ENCODE data around the gene SDK1. TPM values are rescaled to one million over a fixed set of nuclear protein-coding genes. Genes with fewer than 3 reads are reported as not detected.
A peak's percentile ranks its signal among the peaks of the same experiment; 100 is the strongest.

The SDK1 gene
- total and polyA plus RNA-seq, 2 of the 8 experiments (the other 6 are each of a cell fraction or from before 2014, with no cell fraction given) = 3.3 to 7.2 TPM

- no peak for FAIRE-seq
- Histone ChIP-seq H2AFZ (ENCODE audit: low read length) (no peak overlapping the region), H3K56ac (replicated peaks; ENCODE audit: insufficient read length, low read depth, low read length) (no peak overlapping the region), H3K9me3 (ENCODE audit: insufficient read depth in 2 of 2, low read depth in 1 of 2, low read length in 1 of 2) (no peaks in the 10 kb centered on the region), H3K27ac (ENCODE audit: low read depth, low read length) (no peak overlapping the region), H3K23me2 (ENCODE audit: low read depth, low read length) (no peaks in the 10 kb centered on the region), H3K18ac (ENCODE audit: extremely low read depth, low read length) (no peak overlapping the region), H3K79me1 (ENCODE audit: low read depth, low read length) (no peaks in the 10 kb centered on the region), H2BK20ac (ENCODE audit: low read length) (no peak overlapping the region), H3K4ac (replicated peaks; ENCODE audit: insufficient read length, low read depth, low read length) (peak overlapping the region; percentile 24), H2BK12ac (ENCODE audit: low read depth, low read length) (no peak overlapping the region), H3K23ac (ENCODE audit: insufficient read length) (no peak overlapping the region), H2BK5ac (ENCODE audit: low read depth, low read length) (no peak overlapping the region), H4K5ac (ENCODE audit: insufficient read length, low read depth, low read length) (no peak overlapping the region), H2BK15ac (ENCODE audit: low read length) (no peak overlapping the region), H3K79me2 (ENCODE audit: control insufficient read depth in 1 of 2, insufficient read depth in 2 of 2, low read length in 2 of 2) (no peaks in the 10 kb centered on the region), H3K4me3 (ENCODE audit: extremely low read depth in 1 of 4, insufficient read depth in 2 of 4, low read depth in 3 of 4, low read length in 4 of 4) (no peak overlapping the region), H3K4me2 (ENCODE audit: insufficient read depth in 1 of 2, low read depth in 2 of 2, low read length in 2 of 2) (no peak overlapping the region), H2BK120ac (replicated peaks; ENCODE audit: low read depth, low read length) (no peak overlapping the region), H4K8ac (ENCODE audit: extremely low read depth, insufficient read depth, low read length) (no peak overlapping the region), H3K27me3 (replicated peaks in 1 of 4; ENCODE audit: control insufficient read depth in 3 of 4, extremely low read depth in 1 of 4, insufficient read depth in 3 of 4, low read length in 3 of 4) (no peaks in the 10 kb centered on the region), H3K9ac (replicated peaks in 1 of 4; ENCODE audit: extremely low read depth in 1 of 4, low read depth in 3 of 4, low read length in 3 of 4) (no peak overlapping the region), H3K4me1 (replicated peaks in 1 of 4; ENCODE audit: control insufficient read depth in 3 of 4, insufficient read depth in 4 of 4, low read length in 3 of 4) (peaks cover 0 to 17% (median 12%) of the 10 kb centered on the region in 4 experiments; a peak in 4 of 7 replicates), H3K36me3 (ENCODE audit: control insufficient read depth in 2 of 4, insufficient read depth in 4 of 4, low read length in 3 of 4) (no peaks in the 10 kb centered on the region), H2AK5ac (ENCODE audit: low read depth, low read length) (no peak overlapping the region), H4K91ac (replicated peaks; ENCODE audit: insufficient read length, low read length) (no peak overlapping the region), H4K20me1 (replicated peaks in 1 of 2; ENCODE audit: control insufficient read depth in 1 of 2, insufficient read depth in 2 of 2, low read length in 2 of 2) (no peaks in the 10 kb centered on the region), H3K14ac (ENCODE audit: insufficient read length) (no peak overlapping the region)
- ChIA-PET POLR2A (ENCODE audit: partially characterized antibody) (no interaction called here), CTCF (ENCODE audit: partially characterized antibody) (interaction anchor here (1.1 to 1.6 kb wide), 2 partner anchors 9 to 15 kb away, joined by 3 to 7 read pairs; no protein-coding TSS in a partner anchor)
- no peak for DNase-seq (ENCODE audit: low read depth in 1 of 2, low spot score in 2 of 2)
- WGBS, 2 experiments (ENCODE audit: extremely low coverage in 1 of 2, insufficient coverage in 1 of 2, insufficient read length in 1 of 2, insufficient replicate concordance in 2 of 2, low coverage in 1 of 2, low lambda C conversion rate in 2 of 2, missing lambda C conversion rate in 1 of 2) = 72% methylated on average over 1 of the region's 1 CpG; no CpG with 5 or more reads in 1 of the 2 experiments
- TF ChIP-seq E2F6 (IDR thresholded peaks at IDR 0.05) (no peak), SP2 (IDR thresholded peaks at IDR 0.05; ENCODE audit: low read length) (no peak), POU5F1 (IDR thresholded peaks at IDR 0.05; ENCODE audit: low read depth, low read length) (no peak), CEBPB (IDR thresholded peaks at IDR 0.05; ENCODE audit: low read depth, low read length) (no peak), KDM5A (IDR thresholded peaks at IDR 0.05; ENCODE audit: low read length) (no peak), JUND (IDR thresholded peaks at IDR 0.05; ENCODE audit: low read length) (no peak), SP1 (IDR thresholded peaks at IDR 0.05; ENCODE audit: low read depth, low read length) (no peak), CHD1 (IDR thresholded peaks at IDR 0.05; ENCODE audit: low read depth, low read length) (no peak), KDM4A (IDR thresholded peaks at IDR 0.05; ENCODE audit: low read depth, low read length, severe bottlenecking) (no peak), GABPA (IDR thresholded peaks at IDR 0.05; ENCODE audit: borderline replicate concordance, insufficient read depth, low read length) (no peak), RFX5 (IDR thresholded peaks at IDR 0.05; ENCODE audit: borderline replicate concordance, low read depth, low read length) (no peak), MAFK (IDR thresholded peaks at IDR 0.05; ENCODE audit: low read depth, low read length) (no peak), RXRA (IDR thresholded peaks at IDR 0.05; ENCODE audit: insufficient read depth, low read depth, low read length) (no peak), CBX5 (IDR thresholded peaks at IDR 0.05; ENCODE audit: low read depth, low read length) (no peak)
Measured at GRCh38 chr7:3552499-3552898, 251.4 kb downstream of the SDK1 start.
